ENCODE measurements around the gene TIMM23.
A peak's percentile ranks its signal among the peaks of the same experiment; 100 is the strongest.
"Not testable (repeated sequence)": the region's sequence is repeated elsewhere in the genome, so short reads cannot be mapped to it uniquely, and the experiment has no call there.

TIMM23 gene

DNA sequence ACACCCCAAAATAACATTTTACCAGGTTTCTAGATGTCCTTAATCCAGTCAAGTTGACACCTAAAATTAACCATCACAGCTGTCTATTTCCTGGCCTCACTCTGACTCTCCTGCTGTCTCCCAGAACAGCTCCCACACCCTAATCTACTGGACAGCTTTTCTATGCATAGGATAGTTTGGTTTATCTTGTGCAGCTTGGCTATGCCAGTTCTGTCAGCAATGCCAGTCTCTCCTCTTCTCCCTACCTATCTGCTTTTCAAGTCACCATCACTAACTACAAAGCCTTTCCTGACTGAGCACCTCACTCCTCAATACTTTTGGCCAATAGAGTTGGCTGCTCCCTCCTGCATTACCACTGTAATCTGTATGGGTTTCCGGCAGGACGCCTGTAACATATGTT lies 53.1 kb downstream of the TIMM23 start:
- no peak for DNase-seq

DNA sequence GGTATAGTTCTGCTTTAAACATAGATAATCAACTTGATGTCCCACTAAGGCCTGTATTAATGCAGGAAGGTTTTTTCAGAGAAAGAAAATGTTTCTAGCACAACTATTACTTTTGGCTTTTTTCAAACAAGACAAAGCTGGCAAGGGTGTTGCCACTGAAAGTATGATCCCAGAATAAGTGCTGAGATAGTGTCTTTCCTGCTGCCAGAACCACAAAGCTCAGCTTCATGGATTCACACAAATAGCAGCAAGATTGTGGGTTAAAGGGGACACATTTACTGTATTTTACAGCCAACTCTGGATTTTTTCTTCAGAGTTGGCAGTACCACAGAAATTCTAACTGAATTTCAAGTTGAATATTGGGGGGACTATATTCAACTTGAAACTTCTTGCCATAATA lies 53.8 kb downstream of the TIMM23 start:
- no peak for DNase-seq

DNA sequence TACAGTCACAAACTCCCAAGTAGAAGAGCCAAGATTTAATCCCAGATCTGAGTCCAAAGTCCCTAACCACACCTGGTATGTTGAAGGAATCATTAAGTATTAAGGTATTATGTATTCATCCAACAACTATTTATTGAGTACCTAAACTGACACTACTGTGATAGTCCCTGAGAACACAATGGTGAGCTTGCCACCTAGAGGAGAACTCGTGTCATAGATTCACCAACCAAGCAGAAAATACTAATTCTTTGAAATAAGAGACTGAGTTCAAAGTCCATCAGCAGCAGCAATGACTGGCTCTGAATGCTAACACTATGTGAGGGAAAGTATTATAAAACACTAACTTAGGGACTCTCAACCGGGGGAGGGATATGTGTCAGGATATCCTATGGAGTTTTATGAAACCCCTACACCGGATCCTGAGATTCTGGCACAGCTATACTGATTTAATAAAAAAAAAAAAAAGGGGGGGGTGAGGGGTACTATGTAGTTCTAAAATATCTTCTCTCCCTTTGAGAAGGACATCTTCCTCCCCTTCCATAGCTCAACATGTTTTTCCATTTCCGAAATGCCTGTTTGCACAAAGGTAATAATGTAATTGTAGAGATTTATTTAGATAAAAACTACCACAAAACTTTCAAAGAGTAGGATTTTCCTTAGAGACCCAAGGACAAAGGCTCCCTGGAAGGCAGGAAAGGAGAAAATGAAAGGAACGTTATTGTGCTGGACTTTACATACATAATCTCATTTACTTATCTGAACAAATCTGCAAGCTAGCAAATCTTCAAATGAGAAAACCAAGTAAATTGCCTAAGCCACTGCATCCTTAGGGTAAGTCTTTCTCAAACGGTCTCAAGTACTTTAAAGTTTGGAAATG lies 56.5 kb downstream of the TIMM23 start:
- peak; percentile 42 for DNase-seq

DNA sequence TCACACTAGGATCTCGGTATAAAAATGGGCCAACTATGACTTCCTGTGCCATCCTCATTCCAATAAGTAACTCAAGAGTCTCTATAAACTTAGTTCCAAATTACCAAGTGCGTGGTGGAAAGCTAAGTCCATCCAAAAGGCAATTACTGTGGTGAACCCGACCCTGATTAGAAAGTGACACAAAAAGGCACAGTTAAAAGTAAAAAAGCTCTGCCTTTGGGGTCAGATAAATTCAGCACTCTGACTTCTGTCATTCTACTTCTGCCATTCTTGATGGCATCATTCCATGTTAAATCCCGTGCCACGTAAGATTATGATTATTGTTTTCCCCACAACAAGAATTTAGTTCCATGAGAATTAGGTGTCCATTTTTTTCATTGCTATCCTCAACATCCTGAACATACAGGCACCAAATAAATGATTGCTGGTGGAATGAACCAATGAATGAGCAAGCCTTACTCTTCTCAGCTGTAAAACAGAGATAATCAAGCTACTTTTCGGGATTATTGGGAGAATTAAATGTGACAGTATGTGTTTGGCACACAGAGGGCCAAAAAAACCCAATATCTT lies 57.3 kb downstream of the TIMM23 start:
- DNase-seq, result no peak

DNA sequence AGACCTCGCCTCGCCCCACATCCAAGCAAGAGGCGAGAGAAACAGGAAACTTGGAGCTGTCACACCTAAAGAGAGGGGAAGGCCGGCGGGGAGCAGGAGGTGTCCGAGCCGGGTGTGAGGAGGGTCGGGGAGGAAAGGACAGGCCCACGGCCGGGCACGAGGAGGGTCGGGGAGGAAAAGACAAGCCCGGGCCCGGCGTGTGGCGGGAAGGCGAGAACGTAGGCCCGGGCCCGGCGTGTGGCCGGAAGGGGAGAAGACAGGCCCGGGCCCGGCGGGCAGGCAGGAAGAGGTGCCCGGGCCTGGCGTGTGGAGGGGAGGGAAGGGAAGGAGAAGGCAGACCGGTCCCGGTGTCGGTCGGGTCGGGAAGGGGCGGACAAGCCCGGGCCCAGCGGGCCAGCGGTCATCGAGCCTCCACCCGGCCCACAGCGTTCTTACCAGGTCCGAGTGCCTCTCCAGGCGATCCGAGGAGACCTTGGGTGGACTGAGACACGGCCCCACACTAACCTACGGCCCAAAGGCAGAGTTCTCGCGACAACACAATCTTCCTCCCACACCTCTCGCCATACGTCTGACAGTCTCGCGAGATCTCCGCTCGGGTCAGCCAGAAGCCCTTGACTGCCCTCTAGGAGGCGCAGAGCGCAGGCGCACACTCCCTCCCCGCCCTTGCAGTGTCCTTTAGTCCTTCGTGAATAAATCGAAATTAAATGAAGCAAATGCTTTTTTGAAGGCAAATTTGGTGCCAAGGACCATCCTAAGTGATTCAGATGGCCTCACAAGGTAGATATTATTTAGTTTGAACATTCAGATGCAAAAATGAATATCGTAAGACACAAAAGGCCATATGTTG lies 58.0 kb downstream of the TIMM23 start, which contains the start of gene NCOA4:
TSS of gene NCOA4 (minus strand) at position 533 of the 847 bp plus-strand sequence. CDS start 13,943 bp downstream, outside the sequence.
- peak; percentile 87 for DNase-seq

DNA sequence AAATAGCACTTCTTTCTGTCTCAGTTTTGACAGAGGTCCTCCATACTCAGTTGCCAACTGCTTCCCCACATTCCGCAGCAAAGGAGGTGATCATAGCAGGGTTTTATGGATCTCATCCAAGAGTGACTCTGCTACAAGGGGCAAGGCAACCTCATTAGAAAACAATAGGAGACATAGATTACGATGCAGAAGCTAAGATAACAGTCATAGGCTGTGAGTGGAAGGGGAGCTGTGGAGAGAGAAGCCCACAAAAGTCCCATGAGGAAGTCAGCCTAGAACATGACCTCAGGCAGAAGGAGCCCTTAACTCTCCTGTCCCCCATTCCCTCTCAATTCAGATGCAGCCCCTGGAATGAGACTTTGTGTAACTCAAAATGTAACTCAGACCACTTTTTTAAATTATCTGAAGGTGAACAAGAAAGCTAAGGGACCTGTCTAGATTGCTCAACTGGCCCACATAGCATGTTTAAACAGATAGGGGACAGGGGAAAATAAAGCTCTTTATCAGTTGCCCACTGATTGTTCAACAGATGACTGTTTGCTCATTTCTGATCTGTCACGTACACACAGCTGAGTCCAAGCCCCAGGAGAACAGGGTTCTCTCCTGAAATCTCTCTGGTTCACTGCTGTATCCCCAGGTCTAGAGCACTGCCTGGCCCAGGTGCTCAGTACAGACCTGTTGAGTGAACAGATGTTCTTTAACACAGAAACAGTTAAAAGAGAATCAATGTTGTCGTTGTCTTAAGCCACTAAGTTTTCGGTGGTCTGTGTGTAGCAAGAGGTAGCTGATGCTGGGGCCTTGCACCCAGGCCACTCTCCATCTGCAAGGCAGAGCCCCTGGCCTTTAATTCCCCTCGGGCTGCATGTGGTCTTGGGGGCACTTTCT lies 59.6 kb downstream of the TIMM23 start:
- no peak for DNase-seq

DNA sequence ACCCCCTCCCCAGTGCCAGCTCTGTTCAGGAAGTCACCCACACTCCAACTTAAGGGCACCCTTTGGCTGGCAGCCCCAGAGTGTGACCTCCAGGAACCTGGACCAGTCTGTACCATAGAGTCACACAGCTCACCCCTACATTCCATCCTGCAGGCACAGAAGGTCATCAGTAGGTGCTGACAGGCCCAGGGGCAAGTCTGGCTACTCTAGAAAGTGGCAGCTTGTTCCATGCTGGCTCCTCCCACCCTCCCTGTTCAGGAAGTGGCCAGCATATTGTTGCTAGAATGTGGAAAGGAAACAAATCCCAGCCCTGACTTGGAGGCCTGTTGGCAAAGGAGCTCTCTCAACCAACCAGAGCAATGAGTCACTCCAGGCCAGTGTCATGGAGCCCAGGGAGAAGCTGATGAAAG lies 61.3 kb downstream of the TIMM23 start:
- DNase-seq, result no peak

DNA sequence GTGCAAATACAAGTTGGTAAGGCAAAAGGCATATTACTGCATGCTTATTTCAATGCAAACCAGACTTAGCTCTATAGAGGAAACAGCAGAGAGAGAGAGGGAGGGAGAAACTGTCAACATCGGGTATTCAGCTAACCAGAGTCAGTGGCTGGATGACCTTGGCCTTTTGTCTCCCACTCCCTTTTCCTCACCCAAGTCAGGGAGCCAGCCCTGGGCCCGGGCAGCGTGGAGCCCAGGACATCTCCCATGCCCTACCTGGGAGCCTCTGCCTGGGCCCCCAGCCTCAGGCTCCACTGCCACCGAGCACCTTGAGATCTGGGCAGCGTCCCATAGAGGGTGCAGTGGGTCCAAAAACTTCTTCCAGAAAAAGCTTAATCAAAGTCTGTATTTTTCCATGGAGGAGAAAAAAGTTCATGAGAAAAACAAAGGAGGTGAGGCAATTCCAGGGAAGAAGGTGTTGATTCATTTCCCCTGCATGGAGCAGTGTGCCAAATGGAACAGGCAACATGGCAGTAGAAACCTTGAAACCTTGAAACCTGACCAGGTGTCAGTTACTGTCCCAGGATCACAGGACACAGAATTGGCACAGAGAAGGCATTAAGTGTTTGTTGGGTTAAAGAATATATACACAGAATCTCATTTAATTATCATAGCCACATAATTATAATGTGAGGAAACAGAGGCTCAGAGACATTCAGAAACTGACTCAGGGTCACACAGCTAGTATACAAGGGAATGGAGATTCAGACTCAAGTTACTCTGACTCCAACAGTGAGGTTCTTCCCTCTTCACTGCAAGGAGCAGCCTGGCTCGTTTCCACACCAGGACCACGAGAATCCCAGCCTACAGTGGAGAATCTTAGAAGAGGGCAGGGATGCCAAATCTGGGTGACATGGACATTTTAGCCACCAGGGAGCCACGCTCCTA lies 63.9 kb downstream of the TIMM23 start:
- DNase-seq, result no peak

DNA sequence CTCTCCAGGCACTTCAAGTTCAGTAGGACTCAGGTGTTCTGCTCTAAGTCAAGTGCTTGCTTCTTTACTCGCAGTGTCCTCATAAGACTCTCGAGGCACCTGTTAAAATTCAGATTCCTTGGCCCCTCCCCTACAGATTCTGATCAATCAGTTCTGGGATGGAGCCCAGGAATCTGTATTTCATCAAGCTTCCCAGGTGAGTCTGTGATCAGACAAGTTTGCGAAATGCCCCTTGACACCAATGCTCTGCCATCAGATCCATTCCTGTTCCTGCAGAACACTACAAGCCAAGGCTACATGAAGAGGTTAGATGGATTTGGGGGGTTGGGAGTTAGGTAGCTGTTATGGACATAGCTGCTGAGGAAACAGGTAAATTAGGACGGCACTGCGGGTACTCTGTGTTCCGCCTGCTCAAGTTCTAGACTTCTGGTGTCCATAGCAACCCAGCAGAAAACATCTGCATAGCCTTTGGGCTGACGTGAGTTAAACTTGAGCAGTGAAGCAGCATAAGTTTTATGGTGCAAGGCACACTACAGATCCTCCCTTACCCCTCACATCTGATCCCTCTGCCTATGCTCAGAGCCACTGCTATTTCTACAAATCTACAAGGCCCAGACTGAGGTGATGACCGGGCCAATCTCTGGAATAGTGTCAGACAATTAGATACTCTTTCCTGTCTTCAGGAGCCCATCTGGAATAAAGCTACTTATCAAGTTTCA lies 65.0 kb downstream of the TIMM23 start:
- no peak for DNase-seq

DNA sequence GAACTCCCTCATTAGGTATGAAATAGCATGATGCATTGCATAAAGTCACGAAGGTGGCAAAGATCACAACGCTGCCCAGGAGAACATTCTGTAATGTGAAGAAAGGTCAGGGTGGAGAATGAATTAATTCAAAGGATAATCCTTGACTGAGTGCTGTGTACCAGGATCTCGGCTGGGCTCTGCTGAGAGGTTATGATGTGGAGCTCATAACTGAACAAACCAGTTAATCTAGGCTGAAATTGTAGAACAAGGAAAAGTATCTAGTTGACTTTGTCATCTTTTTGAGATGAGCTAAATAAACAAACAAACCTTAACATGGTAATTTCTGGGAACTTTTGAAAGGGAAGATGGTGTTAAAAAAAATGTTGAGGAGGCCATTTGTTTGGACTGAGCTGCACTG lies 67.7 kb downstream of the TIMM23 start:
- DNase-seq, result no peak

DNA sequence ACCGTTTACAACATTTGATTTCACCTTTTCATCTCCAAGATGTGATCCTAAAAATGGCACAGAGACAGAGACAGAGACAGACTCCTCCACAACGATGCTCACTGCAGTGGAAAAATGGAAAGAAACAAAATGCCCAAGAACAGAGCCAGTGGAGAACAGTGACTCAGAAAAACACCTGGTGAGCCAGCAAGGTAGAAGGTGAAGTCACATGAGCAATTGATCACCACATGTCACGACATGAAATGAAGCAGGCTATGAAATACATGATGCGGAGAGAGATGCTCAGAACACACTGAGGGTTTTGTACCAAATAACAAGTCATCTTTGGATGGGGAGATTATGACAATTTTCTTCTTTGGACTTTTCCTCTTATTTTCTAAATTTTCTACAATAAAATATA lies 70.2 kb downstream of the TIMM23 start:
- no peak for DNase-seq

DNA sequence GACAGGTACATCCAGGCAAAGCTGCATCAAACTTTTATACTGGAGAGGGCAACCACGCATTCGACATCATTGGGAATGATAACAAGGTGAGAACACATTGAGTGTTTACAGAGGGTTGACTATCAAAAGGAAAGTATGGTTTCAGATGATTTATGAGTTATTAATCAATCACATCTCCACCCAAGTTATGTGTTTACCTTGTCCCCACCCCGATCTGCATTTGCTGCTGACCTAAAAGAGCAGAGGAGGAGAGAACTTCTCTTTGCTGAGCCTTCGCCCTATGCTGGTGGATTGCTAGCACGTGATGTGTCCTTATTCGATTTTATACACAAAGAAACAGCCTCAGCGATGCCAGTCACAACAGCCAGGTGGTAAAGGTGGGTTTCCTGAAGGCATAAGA lies 74.0 kb downstream of the TIMM23 start, which contains the start of gene MSMB:
TSS of gene MSMB (minus strand) at position 9 of the 400 bp plus-strand sequence. CDS start 32 bp downstream, outside the sequence.
- no peak for DNase-seq

DNA sequence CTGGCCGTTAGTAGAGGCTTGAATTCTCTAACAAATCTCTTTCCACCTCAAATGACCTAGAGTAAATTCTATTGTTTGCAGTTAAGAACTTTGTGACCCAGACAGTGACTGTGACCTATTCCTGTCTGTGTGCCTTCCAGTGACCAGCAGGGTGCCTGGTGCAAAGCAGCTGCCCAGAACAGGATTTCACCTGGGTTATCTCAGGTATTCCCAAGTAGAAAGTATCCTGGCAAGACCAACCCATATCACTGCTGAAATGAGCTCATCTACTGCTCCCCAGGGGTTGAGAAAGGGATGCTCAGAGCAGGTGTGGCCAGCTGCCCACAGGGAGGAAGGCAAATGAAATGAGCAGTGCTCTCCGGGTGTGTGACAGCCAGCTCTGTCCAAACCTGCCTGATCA lies 75.9 kb downstream of the TIMM23 start:
- no peak for DNase-seq

DNA sequence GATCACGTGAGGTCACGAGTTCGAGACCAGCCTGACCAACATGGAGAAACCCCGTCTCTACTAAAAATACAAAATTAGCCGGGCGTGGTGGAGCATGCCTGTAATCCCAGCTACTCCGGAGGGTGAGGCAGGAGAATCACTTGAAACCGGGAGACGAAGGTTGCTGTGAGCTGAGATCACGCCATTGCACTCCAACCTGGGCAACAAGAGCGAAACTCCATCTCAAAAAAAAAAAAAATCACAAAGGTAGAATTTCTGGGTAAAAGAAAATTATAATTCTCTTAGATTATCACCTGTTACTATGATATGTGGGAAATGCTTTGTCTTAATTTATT lies 77.2 kb downstream of the TIMM23 start:
- DNase-seq, result not testable (repeated sequence)

DNA sequence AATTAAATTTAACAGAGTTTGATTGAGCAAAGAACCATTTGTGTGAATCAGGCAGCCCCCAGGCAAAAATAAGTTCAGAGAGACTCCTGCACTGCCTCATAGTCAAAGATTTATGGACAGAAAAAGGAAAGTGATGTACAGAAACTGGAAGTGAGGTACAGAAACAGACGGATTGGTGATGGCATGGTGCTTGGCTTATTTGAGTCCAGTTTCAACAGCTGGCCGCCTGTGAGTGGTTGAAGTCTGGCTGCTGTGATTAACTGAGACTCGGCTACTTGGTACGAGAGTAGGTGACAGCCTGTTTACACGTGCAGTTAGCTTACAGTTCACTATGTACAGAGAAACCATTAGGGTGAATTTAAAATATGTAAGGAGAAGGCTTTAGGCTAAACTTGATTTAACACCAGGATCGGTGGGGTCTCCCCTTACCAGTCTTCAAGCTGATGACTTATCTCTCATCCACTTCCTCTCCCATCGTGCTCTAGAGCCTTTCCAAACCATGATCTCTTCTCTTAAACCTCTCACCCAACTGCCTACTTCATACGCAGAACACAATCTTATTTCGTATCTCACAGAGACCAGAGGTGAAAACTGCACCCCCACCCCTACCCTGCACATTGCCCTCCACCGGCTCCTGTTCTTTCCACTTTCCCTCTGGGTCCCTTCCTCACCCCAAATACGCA lies 78.8 kb downstream of the TIMM23 start:
- no peak for DNase-seq

DNA sequence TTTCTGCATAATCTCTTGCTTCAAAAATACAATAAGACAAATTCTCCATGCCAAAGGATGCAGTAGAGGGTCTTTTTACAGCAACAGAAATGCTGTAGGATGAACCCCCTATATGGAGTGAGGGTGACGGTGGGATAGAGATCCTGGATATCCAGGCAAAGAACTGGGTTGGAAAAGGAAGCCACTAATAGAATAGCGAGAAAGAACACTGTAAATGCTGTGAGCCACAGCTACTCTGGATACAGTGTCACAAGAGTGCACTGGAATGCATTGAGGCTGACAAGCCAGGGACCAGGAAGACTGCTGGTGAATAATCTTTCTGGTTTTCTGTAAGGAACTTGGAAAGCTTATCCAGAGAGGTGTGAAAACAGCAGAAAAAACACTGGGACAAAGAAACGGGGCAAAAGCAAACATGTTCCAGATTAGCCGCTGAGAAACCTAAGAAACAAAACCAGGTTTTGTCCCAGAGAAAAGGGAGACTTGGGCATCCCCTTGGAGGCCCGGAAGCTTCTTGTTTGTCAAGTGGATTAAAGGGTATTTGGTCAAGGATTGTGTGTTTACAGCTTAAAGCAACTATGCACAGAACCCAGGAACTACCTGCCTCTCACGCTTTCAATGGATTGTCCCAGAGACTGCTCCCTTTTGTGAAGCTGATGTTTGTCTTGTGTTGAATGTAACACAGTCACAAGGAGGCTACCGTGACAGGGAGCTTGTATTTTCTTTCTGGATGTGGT lies 79.9 kb downstream of the TIMM23 start:
- no peak for DNase-seq

DNA sequence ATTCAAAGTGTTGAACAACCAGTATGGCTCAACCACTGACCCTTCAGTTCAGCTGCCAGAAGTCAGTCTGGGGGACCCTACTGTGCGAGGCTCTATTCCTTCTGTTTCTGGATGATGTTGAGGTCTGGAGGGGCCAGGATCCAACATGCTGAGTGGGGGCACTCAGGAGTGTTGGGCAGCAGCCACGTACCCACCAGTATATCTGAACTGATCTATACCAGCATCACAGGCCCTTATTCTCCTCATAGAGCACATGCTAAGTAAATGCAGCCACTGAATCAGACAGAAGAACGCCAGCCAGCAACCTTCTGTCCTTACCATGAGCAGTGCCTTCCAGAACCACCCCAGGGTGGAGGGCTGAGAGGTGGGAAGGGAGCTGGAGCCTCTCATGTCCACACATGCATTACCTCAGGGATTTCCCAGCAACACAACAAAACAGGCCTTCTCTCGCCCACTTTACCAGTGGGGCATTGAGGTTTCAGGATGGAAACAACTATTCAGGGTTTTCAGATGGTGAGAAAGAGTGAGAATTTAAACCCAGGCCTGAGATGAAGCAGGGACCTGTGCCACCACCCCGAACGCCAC lies 80.6 kb downstream of the TIMM23 start:
- DNase-seq, result no peak
